Heart left ventricle (tissue), 16 donors: ENCODE results near the gene TBL1XR1. TPM values are rescaled to one million over a fixed set of nuclear protein-coding genes. Genes with fewer than 3 reads are reported as not detected.

Source experiments
- ATAC-seq, 4 donors: fragments of 200-7000 bp; cut with Tn5 transposase; one replicate each; pipeline ENCODE4 v1.9.1; 2020 to 2022; ENCODE audit warnings: moderate library complexity in 4 of 4, mild to moderate bottlenecking in 3 of 4, moderate number of reproducible peaks in 1 of 4
- DNase-seq, 5 donors: peaks; one replicate each; pipeline ENCODE4 v3.0.0-alpha.2; 2020
- H3K27ac ChIP-seq, 12 donors: fragments of 200-600 bp; sonication (generic) in 4 of 12; one replicate each; pipeline versions ENCODE4 v1.5.0 to v1.8.0; 2016 to 2022; ENCODE audit warnings: mild to moderate bottlenecking in 2 of 12
- H3K27me3 ChIP-seq, 9 donors: fragments of 200-600 bp; sonication (generic) in 2 of 9; one replicate each; pipeline versions ENCODE4 v1.5.1 to v1.8.0; 2016 to 2022; ENCODE audit warnings: mild to moderate bottlenecking in 3 of 9
- H3K36me3 ChIP-seq, 9 donors: fragments of 200-600 bp; sonication (generic) in 2 of 9; one replicate each; pipeline versions ENCODE4 v1.5.0 to v1.8.0; 2018 to 2022; ENCODE audit warnings: mild to moderate bottlenecking in 2 of 9
- H3K4me1 ChIP-seq, 12 donors: fragments of 200-600 bp; sonication (generic) in 4 of 12; one replicate each; pipeline versions ENCODE4 v1.5.0 to v1.8.0; 2016 to 2022; ENCODE audit warnings: mild to moderate bottlenecking in 3 of 12
- H3K4me3 ChIP-seq, 12 donors: fragments of 200-600 bp; sonication (generic) in 4 of 12; one replicate each; pipeline versions ENCODE4 v1.5.0 to v1.8.0; 2017 to 2022; ENCODE audit warnings: mild to moderate bottlenecking in 9 of 12, moderate library complexity in 4 of 12
- H3K9me3 ChIP-seq, 12 donors: fragments of 200-600 bp; sonication (generic) in 4 of 12; one replicate each; pipeline versions ENCODE4 v1.5.0 to v1.8.0; 2016 to 2022; ENCODE audit warnings: mild to moderate bottlenecking in 1 of 12
- POLR2A ChIP-seq, 2 donors: fragments of 450-650 bp; IDR thresholded peaks; one replicate each; pipeline ENCODE4 v1.6.1; 2017; ENCODE audit warnings: antibody characterized with exemption in 2 of 2, mild to moderate bottlenecking in 2 of 2, moderate library complexity in 2 of 2
- WGBS, 4 donors: extraction: QIAGEN DNeasy Blood & Tissue Kit in 2 of 4; methylation state at CpG; one replicate each; pipeline versions ENCODE4 v1.1.5 to v1.1.7; 2013 to 2018; 5-methylcytosine and 5-hydroxymethylcytosine counted together
- intact Hi-C, 10 donors: fragments of 100-400 bp; cut with DNase I; formaldehyde crosslinking; loops; one replicate each; pipeline versions ENCODE4 v1.11.1 to v1.14.2; 2022
- polyA plus RNA-seq, 2 donors: library from polyadenylated mRNA; stranded (reverse); fragments of 200-250 nt; gene quantifications; one replicate each; pipeline ENCODE4 v1.2.3, GENCODE V29; 2013
- total RNA-seq, 9 donors: library from RNA; depleted of rRNA in 2 of 9; stranded (reverse); fragments of >200 nt in 2 of 9; fragmentation: NEBNext Ultra II Directional in 3 of 9; extraction: Animal tissue kit (Norgen Biotek cat#: 25700) in 3 of 9; gene quantifications; one replicate each; pipeline versions ENCODE4 v1.1.0 to v1.2.4, GENCODE V29; 2016 to 2023
- TF ChIP-seq, protein P1 (sequence below), 12 donors: fragments of 200-600 bp; sonication (generic) in 4 of 12; IDR thresholded peaks; one replicate each; pipeline versions ENCODE4 v1.5.0 to v1.8.0; 2018 to 2022; ENCODE audit warnings: antibody characterized with exemption in 12 of 12, mild to moderate bottlenecking in 5 of 12
- donor health status: ischemic (EF 13 %, LVEDD 7.1; RV severe dilation, severe dysfunction).
- donor health status: healthy with polysubstance abuse.
- donor health status: DM: no; HTN: yes; CAD: no.
- donor health status: DM: no; HTN: no; CAD: no.
- donor health status: ischemic (EF 25% LVEDD 6.9; RV normal size, moderate dysfunction).
- donor health status: ischemic (EF 25% LVEDD 5.7; RV mildly dilated, moderate dysfunction).
- donor health status: healthy.
- donor health status: DM: yes; HTN: yes; CAD: no.
- donor health status: ischemic (EF 35%, LVEDD 5.7; RV mildly dilated, moderate dysfunction).
- donor health status: nonischemic (EF 11% LVEDD 7.7; RV severe dilation, severe dysfunction).
- donor health status: DM: yes; HTN: yes; CAD: no.
- donor health status: PGD.
- donor health status: ischemic (EF 29% LVEDD 5.4; RV normal size, mild dysfunction).
- donor health status: nonischemic (EF 23%, LVEDD 6.1; RV moderate dilation, normal function).

The TBL1XR1 gene
- total and polyA plus RNA-seq, 11 donors = 24.0 to 176 (median 119) TPM

DNA sequence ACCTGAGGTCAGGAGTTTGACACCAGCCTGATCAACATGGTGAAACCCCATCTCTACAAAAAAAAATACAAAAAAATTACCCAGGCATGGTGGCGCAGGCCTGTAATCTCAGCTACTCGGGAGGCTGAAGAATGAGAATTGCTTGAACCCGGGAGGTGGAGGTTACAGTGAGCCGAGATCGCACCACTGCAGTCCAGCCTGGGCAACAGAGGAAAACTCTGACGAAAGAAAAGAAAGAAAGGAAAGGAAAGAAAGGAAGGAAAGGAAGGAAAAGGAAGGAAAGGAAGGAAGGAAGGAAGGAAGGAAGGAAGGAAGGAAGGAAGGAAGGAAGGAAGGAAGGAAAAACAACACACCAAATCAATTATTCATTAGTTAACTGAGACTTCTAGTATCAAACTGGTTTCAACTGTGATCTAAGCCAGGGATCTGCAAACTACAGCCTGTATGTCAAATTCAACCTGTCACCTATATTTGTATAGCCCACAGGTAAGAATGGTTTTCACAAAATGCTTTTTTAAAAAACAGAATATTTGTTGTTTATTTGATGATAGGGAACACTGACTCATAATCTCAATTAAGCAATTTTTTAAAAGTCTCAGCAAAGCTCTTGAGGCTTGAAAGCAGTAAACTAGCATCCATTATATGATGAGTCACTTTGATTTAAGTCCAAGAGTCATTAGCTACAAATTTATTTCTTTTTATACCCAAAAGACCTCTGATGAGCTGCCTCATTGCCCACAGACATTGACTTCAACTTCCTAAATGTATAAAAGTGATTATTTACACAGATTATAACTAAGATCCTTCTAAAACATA, 127.6 kb downstream of the TBL1XR1 start:
- Histone ChIP-seq H3K27ac (no peak overlapping the region), H3K4me3 (no peak overlapping the region), H3K27me3 (no peaks in the 10 kb centered on the region), H3K36me3 (no peaks in the 10 kb centered on the region), H3K9me3 (no peaks in the 10 kb centered on the region), H3K4me1 (peaks cover 4 to 56% (median 21%) of the 10 kb centered on the region in 12 donors)
- TF ChIP-seq, protein P1, sequence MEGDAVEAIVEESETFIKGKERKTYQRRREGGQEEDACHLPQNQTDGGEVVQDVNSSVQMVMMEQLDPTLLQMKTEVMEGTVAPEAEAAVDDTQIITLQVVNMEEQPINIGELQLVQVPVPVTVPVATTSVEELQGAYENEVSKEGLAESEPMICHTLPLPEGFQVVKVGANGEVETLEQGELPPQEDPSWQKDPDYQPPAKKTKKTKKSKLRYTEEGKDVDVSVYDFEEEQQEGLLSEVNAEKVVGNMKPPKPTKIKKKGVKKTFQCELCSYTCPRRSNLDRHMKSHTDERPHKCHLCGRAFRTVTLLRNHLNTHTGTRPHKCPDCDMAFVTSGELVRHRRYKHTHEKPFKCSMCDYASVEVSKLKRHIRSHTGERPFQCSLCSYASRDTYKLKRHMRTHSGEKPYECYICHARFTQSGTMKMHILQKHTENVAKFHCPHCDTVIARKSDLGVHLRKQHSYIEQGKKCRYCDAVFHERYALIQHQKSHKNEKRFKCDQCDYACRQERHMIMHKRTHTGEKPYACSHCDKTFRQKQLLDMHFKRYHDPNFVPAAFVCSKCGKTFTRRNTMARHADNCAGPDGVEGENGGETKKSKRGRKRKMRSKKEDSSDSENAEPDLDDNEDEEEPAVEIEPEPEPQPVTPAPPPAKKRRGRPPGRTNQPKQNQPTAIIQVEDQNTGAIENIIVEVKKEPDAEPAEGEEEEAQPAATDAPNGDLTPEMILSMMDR (IDR thresholded peaks at IDR 0.05) = no peak
- no peak for TF ChIP-seq POLR2A (IDR thresholded peaks at IDR 0.05)
- ATAC-seq = no peak
- no peak for DNase-seq
- 93 to 96% (median 94%) methylated on average over 6 of the region's 6 CpGs for WGBS, 4 donors
- intact Hi-C loops = loop anchor here in 3 of 10 donors (5.0 to 10.0 kb wide), 3 partner anchors 55 to 288 kb away; no protein-coding TSS in a partner anchor

DNA sequence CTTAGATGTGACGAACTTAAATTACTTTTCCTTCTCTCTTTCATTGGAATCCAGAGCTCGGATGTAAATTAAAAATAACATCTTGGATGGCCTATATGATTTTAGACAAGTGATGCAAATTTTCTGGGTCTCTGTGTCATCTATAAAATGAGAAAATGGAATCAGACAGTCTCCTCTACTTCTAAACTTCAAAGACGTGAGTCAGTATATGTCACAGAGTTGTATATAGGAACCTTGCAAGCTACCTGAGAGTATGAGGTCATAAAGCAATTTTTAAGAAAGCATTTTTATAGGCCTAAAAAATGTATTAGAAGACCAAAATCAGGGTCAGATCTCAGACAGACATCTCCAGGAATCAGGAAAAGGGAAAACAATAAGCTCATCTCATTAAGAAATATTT, 128.3 kb downstream of the TBL1XR1 start:
- no peaks in the 10 kb centered on the region for H3K36me3 ChIP-seq
- no peak overlapping the region for H3K4me3 ChIP-seq
- H3K27ac ChIP-seq = no peak overlapping the region
- WGBS, 4 donors = 86 to 92% (median 89%) methylated on average over 3 of the region's 3 CpGs
- peaks cover 4 to 58% (median 22%) of the 10 kb centered on the region in 12 donors for H3K4me1 ChIP-seq
- intact Hi-C loops = loop anchor here in 3 of 10 donors (5.0 to 10.0 kb wide), 3 partner anchors 56 to 288 kb away; no protein-coding TSS in a partner anchor
- no peak for ATAC-seq
- DNase-seq = no peak
- TF ChIP-seq POLR2A (IDR thresholded peaks at IDR 0.05) = no peak
- TF ChIP-seq, protein P1 (IDR thresholded peaks at IDR 0.05) = no peak
- no peaks in the 10 kb centered on the region for H3K27me3 ChIP-seq
- H3K9me3 ChIP-seq = no peaks in the 10 kb centered on the region

DNA sequence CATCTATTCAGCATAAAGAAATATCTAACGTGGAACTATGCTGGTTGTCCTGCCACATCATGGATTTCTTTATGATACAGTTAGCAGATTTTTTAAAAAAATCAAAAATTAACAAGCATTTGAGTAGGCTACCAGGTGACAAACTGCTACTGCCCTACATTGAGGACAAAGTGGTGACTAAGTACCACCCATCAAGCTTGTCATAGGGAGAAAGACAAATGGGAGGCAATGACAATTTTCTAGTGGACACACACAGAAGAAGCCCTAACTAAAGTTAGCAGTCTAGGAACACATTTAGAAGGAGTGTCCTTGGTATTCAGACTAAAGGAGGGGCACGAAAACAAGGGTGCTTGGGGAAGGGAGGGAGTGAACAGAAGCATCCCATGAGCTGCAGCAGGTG, 131.2 kb downstream of the TBL1XR1 start:
- H3K36me3 ChIP-seq = no peaks in the 10 kb centered on the region
- H3K4me1 ChIP-seq = peaks cover 4 to 74% (median 33%) of the 10 kb centered on the region in 12 donors
- no peak overlapping the region for H3K27ac ChIP-seq
- whole genome bisulfite sequencing, 4 donors = 89 to 92% (median 89%) methylated on average over 2 of the region's 2 CpGs
- no peaks in the 10 kb centered on the region for H3K9me3 ChIP-seq
- H3K27me3 ChIP-seq = no peaks in the 10 kb centered on the region
- DNase-seq = no peak
- no peak overlapping the region for H3K4me3 ChIP-seq
- TF ChIP-seq, protein P1 (IDR thresholded peaks at IDR 0.05) = no peak
- TF ChIP-seq POLR2A (IDR thresholded peaks at IDR 0.05) = no peak
- ATAC-seq = peak in 1 of 4 donors; percentile 13
- intact Hi-C loops = loop anchor here in 3 of 10 donors (5.0 to 10.0 kb wide), 3 partner anchors 59 to 291 kb away; no protein-coding TSS in a partner anchor

DNA sequence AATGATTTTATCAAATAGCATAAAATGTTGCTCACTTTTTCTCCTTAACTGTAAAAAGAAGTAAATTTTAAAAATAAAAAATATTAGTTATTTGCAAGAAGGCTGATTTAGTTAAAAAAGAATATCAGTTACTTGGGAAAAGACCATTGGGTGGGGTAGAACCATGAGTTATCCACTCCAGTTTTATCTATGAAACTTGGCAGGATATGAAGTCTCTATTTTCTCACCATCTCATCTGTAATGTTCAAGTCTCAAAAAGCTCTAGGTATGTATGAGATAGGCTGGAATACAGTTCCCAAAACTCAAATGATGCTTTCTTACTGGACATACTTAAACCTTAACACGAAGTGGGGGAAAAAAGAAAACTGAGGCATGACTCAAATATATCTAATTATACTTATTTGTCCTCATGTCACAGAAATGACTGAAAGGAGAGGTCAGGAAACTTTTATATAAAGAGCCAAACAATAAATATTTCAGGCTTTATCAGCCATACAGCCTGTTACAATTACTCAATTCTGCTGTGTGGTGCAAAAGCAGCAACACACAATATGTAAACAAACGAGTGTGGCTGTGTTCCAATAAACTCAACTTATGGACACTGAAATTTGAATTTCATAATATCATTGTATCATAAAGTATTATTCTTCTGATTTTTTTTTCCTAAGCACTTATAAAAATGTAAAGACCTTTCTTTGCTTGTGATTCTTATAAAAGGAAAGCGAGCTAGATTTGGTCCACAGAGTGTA, 131.8 kb downstream of the TBL1XR1 start:
- WGBS, 4 donors = 59 to 62% (median 60%) methylated on average over 3 of the region's 3 CpGs
- H3K27me3 ChIP-seq = no peaks in the 10 kb centered on the region
- peaks cover 4 to 75% (median 39%) of the 10 kb centered on the region in 12 donors for H3K4me1 ChIP-seq
- ATAC-seq (peak in 2 of 4 donors; percentile 36 to 44), DNase-seq (no peak)
- no peaks in the 10 kb centered on the region for H3K36me3 ChIP-seq
- no peaks in the 10 kb centered on the region for H3K9me3 ChIP-seq
- intact Hi-C loops = loop anchor here in 3 of 10 donors (5.0 to 10.0 kb wide), 3 partner anchors 59 to 292 kb away; no protein-coding TSS in a partner anchor
- H3K4me3 ChIP-seq = no peak overlapping the region
- TF ChIP-seq POLR2A (IDR thresholded peaks at IDR 0.05) = no peak
- TF ChIP-seq, protein P1 (IDR thresholded peaks at IDR 0.05) = no peak
- H3K27ac ChIP-seq = no peak overlapping the region
